HG03439 (cell line): ENCODE data around the gene SNX10.

Experiments used
- ATAC-seq: cut with Tn5 transposase; IDR thresholded peaks from one replicate; pipeline ENCODE4 v1.9.1; 2021; ENCODE audit warnings: mild to moderate bottlenecking, moderate library complexity; ENCODE audit not compliant: unreplicated experiment

SNX10 gene

DNA sequence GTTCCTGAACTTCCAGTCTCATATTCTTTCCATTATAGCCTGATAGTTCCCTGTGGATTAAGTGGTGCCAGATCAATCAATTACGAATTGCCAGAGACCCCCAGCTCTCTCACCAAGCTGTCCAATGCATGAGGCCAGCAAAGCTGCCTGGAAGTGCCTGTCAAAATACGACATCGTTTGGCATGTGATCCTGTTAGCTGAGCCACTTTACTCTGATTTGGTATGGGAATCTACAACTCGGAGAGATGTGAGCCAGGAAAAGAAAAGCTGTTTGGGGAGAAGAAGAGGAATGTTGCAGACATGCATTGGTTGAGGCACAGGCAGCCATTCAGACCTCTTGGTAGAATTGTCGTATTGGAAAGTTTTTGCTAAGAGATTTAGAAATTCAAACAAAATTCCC lies 3.9 kb downstream of the SNX10 start:
- ATAC-seq, result no peak

DNA sequence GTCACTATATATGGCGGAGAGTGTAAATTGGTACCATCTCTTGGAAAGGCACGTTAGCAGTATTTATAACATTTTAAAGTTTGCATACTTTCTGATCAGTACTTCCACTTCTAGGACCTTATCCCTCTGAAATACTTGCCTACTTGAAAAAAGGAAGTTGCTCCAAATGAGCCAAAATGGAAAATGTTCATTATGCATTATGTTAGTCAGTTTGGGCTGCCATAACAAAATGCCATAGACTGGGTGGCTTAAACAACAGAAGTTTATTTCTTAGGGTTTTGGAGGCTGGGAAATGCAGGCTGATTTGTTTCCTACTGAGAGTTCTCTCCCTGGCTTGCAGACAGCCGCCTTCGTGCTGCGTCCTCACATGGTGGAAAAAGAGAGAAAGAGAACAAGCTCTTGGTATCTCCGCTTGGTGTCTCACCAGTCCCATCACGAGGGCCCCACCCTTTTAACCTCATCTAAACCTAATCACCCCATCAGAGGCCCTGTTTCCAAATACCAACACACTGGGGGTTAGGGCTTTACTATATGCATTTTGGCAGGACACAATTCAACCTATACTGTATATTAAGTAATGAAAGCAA lies 6.9 kb downstream of the SNX10 start:
- no peak for ATAC-seq

DNA sequence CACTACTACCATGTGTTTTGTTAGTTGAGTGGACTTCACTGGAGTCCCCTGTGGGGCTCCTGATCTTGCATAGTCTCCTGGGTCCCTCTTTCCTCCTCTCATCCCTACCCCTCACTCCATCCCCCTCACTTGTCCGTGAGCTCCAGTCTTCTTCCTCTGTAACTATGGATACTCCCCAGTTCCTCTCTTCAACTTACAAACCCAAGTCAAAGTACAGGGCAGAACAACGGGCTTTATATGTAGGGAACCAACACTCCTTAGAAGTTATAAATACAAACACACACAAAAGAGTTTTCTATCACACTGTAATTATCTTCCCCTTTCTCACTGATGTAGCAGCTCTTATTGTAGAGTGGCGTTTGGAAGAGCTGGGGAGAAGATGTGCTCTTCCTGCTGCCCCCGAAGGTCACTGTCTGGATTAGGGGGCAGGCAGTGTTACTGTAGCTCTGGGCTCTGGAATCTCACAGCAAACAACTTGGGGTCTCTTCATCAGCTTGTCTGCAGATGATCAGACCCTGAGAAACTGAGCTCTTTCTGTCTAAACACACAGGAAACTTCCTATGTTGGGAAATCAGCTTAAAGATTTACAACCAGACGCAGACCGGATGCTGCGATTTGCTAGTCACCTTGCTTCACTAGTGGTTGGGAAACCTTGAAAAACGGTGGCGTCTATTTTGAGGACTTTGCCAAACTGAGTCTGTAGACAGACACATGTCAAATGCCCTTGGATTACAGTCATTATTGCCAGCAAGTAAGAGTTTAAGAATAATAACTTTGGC lies 13.6 kb downstream of the SNX10 start:
- no peak for ATAC-seq

DNA sequence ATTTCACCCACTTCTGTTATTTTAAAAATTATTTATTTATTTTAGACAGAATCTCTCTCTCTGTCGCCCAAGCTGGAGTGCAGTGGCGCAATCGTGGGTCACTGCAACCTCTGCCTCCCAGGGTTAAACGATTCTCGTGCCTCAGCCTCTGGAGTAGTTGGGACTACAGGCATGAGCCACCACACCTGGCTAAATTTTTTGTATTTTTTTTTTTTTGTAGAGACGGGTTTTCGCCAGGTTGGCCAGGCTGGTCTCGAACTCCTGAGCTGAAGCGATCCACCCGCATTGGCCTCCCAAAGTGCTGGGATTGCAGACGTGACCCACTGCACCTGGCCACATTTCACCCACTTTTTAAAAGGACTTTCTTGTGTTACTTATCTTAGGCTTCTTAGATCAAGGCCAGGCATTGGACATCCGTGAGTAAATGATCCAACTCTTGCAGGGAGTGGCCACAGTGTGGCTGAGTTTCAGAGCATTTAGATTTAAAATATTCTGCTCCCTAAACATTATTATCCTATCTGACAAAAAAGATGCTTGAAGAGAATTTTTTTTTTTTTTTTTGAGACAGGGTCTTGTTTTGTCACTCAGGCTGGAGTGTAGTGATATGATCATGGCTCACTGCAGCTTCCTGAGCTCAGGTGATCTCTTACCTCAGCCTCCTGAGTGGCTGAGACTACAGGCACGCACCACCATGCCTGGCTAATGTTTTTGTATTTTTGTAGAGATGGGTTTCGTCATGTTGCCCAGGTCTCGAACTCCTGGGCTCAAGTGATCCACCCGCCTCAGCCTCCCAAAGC lies 14.4 kb downstream of the SNX10 start:
- no peak for ATAC-seq

DNA sequence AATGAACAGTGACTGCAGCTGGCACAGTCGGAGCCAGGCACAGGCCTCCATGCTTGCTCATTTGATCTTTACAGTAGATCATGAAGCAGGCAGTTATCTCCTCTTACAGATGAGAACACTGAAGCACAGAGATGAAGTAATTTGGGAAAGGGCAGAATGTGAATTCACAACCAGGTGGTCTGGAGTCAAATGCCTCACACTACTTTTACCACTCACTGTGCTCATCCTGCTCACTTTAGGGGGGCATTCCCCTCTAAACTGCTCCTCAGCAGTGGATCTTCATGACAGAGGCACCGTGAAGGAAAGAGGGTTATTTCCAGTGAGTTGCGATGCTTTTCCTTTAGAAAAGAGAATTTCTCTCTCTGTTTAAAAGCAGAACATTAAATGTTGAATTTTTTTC lies 15.1 kb downstream of the SNX10 start:
- ATAC-seq, result no peak

DNA sequence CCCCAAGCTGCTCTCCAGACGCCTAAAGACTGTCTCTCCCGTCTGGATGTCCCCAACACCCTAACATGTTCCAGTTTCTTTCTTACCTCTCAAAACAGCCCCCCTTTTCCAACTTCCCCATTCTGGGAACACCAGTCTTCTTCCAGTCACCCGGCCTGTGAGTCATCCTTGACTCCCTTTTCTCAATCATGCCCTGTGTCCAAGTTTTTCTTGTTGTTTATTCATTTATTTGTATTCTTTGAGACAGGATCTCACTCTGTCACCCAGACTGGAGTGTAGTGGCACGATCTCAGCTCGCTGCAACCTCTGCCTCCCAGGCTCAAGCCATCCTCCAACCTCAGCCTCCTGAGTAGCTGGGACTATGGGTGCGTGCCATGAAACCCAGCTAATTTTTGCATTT lies 15.6 kb downstream of the SNX10 start:
- ATAC-seq, result no peak

DNA sequence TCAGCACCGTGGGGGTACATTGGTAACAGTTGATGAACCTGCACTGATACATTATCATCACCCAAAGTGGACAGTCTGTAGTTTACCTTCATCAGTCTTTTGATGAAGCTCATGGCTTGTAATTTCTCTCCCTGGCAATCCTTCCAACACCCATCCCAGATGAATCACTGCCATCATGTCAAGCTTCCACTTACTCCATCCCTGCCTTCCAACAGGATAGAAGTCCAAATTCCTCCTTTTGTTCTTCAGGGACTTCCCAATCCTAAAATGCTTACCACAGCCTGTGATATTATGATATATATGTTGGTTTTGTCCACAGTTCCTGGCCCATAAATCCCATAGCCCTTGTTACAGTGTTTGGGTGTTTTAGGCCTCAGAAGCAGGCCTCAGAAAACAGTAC lies 16.1 kb downstream of the SNX10 start:
- no peak for ATAC-seq

DNA sequence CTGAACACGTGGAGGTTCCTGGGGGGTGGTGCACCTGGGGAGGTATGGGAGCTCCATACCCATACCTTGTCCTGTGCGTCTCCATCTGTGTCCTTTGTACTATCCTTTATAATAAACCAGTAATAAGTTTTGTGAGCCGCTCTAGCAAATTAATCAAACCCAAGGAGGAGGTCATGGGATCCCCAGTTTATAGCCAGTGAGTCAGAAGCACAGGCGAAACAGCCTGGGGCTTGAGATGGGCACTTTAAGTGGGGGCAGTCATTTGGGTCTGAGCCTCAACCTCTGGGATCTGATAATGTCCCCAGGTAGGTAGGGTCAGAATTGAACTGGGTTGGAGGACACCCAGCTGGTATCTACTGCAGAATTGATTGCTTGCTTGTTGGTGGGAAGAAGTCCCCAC lies 16.9 kb downstream of the SNX10 start:
- ATAC-seq, result no peak

DNA sequence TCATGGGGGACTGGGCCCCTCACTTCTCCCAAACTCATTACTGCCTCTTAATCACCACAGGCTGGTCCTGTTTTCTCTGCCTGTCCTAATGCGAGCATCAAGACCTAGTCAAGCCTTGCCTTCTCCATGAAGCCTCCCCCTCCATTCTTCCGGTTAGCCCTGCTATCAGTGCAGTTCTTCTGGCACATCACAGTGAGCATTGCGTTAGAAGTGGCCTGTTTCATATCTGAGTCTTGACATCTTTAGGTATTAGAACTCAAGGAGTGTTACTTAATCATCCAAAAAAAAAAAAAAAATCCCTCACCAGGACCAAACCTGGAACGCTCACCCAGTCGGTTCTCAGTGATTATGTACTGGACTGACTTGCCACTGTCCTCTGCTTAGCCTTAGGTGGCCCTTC lies 17.4 kb downstream of the SNX10 start:
- ATAC-seq, result no peak

DNA sequence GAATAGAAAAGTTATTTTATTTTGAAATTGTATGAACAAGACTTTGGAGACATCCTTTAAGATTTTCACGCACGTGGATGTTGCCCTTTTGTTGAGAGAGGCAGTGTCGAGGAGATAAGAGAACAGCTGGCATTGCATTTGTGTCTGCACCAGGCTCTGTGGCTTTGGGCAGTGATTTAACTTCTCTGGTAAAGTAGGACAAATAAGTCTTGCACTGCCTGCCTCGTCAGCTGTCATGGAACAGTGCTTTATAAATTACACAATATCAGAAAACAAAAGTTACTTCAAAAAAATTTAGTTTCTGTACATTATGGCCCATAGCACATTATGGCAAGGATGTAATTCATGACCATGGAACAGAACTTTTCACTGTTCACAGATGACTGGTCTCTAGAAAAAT lies 20.1 kb downstream of the SNX10 start:
- no peak for ATAC-seq

DNA sequence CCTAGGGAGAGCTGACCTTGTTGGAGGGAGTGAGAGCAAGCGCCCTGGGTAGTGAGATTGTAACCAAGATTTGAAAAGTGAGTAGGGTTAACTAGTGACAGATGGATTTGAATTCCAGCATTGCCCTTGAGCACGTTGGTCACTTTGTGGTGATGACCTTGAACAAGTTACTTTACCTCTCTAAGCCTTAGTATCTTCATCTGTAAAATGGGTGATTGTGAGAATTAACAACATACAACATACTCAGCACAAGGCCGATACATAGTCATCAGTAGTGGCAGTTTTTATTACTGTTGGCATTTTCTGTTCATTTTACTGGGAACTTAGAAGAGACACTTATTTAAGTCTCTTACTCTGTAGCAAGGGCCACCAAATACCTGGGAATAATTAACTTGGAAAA lies 25.5 kb downstream of the SNX10 start:
- no peak for ATAC-seq

DNA sequence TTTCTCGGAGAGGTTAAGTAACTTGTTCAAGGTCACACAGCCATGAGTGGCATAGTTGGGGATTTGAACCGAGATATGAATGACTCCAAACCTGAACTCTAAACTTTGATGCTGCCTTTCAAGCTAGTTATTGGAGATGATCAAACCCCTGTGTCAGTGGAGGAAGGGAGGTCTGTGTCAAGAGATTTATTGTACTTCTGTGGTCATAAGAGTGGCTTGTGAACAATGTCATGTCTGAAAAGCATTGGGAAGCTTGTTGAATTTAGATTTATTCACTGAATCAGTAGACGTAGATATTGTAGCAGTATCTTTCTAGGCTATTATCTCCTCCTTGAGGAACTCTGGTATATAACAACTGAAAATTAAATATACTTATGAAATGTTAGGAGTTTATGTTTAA lies 27.3 kb downstream of the SNX10 start:
- ATAC-seq, result no peak

DNA sequence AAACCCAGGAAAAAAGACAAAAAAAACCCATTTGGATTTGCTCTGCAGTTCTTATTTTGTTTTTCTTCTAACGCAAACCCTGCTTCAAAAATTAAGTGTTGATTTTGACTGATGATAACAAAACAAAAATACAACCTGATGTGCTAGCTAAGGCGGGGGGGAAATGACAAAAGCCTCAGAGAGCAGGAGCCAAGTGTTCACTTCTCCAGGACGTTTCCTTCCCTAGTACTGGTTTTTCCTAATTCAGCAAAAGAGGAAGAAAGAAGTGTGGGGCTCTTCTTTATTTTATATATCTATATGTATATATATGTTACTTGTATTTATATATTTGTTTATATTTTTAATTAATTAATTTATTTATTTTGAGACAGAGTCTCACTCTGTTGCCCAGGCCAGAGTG lies 28.0 kb downstream of the SNX10 start:
- no peak for ATAC-seq

DNA sequence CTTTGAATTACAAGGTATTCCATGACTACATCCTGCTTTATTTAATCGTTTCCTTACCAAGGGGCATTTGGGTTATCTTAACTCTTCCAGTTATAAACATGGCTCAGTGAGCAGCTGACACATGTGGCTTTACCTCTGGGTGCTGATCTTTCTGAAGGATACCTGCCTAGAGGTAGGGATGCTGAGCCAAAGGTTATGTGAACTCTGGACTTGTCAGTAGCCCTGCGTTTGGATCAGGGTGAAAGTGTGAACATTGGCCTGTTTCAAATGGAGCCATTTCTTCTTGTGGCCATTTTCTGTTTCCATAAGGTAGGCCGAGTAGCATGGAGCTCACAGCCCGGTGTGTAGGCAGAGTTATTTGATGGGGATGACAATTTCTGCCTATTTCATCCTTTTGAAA lies 29.2 kb downstream of the SNX10 start:
- ATAC-seq, result no peak

DNA sequence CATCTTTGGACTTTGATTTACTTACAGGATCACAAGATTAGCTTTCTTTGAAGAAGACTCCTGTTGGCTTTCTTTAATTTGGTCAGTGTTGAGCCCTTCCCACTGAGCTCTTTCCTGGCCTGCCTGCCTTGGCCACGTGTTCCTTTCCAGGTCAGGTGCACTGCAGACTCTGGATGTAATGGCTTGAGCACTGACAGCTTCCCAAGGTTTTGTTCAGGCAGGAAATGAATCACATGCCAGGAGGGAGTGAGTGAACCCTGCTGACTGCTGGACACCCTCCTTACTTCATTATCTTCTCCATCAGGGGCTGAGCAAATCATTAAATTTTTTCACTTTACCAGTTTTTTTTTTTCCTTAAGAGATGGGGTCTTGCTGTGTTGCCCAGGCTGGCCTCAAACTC lies 29.8 kb downstream of the SNX10 start:
- no peak for ATAC-seq

DNA sequence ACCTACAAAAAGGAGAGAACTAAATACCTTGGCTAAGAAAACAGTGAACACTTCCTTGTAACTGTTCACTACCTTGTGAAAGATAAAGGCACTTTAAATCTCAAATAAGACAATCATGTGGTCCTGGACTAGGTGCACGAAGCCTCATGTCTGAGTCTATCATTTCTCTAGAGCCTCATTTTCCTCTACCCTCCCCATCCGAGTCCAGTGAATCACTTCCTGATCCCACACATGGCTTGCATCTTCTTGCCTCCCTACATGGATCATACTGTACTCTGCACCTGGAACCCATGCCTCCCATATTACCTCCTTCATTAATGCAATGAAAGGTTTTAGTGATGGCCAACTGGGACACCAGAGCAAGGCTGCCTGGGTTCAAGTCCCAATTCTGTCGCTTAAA lies 34.5 kb downstream of the SNX10 start:
- ATAC-seq, result no peak

DNA sequence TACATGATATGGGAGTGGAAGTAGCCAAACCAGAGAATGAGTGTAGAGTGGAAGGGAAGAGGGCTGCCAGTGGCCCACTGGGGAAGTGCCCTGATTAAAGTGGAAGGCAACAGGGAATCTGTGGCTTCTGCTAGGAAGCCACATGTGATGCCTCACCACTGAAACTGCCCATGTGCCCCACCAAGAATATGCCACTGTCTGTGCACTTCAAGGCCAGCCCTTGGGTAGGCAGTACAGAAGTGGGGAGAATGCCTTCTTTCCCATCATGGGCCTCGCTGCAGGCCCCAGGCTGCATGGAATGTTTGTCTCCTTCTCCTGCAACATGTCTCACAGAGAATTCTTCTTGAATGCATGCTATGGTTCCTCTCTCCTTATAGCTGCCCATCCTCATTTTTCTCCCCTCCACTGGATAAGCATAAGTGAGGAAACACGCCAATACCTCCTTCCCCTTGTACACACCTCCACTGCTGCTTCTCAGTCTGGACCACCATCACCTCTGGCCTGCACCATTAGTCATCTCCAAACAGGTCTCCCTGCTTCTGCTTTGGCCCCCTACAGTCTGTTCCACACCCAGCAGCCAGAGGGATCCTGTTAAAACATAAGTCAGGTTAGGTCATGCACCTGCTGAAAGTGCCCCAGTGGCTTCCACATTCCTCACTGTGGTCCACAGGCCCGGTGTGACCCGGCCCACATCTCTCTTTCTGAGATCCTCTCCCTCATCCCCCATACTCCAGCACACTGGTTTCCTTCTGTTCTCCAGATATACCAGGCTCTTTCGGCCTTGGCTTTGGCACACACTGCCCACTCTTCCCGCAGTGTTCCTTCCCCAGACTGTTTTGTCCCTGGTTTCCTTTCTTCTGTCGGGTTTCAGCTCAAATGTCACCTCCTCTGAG lies 37.1 kb downstream of the SNX10 start:
- ATAC-seq, result no peak

DNA sequence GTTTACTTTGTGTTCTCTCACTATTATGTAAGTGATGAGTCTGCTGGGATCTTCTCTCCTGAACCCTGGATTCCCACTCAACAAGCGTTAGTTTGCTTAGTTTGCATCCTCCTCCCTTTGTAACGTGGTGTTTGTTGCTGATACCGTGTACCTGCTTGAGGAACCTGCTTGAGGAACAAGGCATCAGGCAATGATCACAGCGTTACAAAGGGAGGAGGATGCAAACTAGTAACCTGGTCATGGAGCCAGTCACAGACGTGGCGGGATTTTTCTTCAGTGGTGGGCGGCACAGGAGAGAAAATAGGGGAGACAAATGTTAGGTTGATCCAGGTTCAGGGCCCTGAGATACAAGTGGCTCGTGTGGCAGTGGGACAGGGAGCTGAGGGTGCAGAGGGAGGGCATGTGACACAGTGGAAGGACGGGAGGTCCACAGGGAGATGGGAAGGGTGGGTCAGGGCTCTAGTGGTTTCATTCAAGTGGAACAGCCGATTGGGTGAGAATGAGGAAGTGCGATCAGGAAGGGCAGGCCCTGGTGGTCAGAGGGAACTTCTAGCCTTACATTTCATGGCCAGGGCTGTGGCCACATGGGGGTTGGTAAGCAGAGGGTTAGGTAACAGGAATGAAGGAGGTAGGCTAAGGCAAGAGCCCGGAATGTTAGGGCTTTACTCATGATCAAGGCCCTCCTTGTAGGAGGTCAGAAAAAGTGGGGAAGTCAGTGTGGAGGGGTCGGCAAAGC lies 38.0 kb downstream of the SNX10 start:
- peak; percentile 47 for ATAC-seq

DNA sequence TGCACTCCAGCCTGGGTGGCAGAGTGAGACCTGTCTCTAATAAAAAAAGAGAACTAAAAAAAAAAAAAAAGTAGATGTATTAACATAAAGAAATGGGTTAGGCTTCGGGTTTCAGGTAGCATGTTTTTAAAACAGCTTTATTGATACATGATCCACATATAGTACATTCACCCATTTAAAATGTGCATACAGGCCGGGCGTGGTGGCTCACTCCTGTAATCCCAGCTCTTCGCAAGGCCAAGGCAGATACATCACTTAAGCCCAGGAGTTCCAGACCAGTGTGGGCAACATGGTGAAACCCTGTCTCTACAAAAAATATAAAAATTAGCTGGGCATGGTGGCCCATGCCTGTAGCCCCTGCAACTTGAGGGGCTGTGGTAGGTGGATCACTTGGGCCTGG lies 39.5 kb downstream of the SNX10 start:
- ATAC-seq, result no peak

DNA sequence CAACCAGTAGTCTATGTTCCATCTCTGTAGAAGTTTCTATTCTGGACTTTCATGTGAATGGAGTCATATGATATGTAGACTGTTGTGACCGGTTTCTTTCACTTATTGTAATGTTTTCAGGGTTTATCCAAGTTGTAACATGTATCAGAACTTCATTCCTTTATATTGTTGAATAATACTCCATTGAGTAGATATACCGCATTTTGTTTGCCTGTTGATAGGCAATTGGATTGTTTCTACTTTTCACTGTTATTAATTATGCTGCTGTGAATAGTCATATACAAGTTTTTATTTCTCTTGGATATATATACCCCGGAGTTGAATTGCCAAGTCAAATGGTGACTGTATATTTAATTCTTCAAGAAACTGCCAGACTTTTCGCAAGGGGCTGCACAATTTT lies 40.1 kb downstream of the SNX10 start:
- ATAC-seq, result no peak
